ENCODE data around the gene L3MBTL2. TPM values are rescaled to one million over a fixed set of nuclear protein-coding genes. Genes with fewer than 3 reads are reported as not detected.

The L3MBTL2 gene
- total RNA-seq, 2 experiments from 2014 or later: 23.3 to 33.4 TPM

DNA sequence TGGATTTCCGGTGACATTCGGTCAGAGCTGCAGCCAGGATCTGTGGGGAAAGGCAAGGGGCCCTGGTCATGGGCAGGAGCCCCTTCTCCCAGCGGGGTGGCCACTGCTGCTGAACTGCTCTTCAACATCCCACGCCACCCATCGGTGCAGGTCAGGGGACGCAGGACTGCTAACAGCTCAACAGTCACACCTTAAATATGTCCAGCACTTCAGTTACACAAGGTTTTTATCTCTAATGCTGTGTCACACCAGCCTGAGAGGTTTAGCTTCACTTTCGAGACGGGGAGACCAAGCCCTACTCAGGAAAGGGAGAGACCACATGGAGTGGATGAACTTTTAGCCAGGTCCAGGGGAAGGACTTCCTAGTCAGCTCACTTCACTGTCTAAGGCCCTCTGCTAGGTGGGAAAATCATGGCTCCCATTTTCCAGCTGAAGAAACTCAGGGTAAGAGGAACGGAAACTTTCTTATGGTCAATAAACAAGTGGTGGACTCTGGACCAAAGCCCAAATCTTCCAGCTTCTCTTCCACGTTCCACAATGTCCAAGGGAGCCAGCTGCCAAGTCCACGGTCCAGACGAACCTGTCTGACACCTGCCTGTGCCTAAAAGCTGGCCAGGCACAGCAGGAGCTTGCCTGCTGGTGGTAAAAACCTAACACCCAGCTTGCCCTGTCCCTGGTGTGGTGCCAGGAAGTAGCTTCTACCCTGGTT, 56.6 kb downstream of the L3MBTL2 start:
- H3K36me3 ChIP-seq (ENCODE audit: insufficient read depth, low read length): peaks cover 97% of the 10 kb centered on the region
- H4K20me1 ChIP-seq (ENCODE audit: insufficient read depth, low read length): no peaks in the 10 kb centered on the region
- no peak for DNase-seq (ENCODE audit: low spot score)
- H3K9me3 ChIP-seq (ENCODE audit: low read length): no peaks in the 10 kb centered on the region
- H3K4me3 ChIP-seq (ENCODE audit: low read depth, low read length, poor library complexity, severe bottlenecking): no peak overlapping the region
- H3K4me1 ChIP-seq (ENCODE audit: insufficient read depth, low read length, poor library complexity, severe bottlenecking): no peaks in the 10 kb centered on the region
- no peak overlapping the region for H3K27ac ChIP-seq (ENCODE audit: low read depth, low read length, poor library complexity, severe bottlenecking)
- BruUV-seq (replicated peaks): no TSS peak
- TF ChIP-seq, protein P1, sequence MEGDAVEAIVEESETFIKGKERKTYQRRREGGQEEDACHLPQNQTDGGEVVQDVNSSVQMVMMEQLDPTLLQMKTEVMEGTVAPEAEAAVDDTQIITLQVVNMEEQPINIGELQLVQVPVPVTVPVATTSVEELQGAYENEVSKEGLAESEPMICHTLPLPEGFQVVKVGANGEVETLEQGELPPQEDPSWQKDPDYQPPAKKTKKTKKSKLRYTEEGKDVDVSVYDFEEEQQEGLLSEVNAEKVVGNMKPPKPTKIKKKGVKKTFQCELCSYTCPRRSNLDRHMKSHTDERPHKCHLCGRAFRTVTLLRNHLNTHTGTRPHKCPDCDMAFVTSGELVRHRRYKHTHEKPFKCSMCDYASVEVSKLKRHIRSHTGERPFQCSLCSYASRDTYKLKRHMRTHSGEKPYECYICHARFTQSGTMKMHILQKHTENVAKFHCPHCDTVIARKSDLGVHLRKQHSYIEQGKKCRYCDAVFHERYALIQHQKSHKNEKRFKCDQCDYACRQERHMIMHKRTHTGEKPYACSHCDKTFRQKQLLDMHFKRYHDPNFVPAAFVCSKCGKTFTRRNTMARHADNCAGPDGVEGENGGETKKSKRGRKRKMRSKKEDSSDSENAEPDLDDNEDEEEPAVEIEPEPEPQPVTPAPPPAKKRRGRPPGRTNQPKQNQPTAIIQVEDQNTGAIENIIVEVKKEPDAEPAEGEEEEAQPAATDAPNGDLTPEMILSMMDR (conservative IDR thresholded peaks at IDR 0.05; ENCODE audit: low read length): no peak
- no peak for TF ChIP-seq EZH2phosphoT487 (IDR thresholded peaks at IDR 0.05; ENCODE audit: borderline replicate concordance, low read depth, low read length)
- H3K9me2 ChIP-seq (ENCODE audit: insufficient read depth, low read length): no peaks in the 10 kb centered on the region
- ChIA-PET POLR2A (interaction anchor here (0.5 kb wide), 1 partner anchor 120 kb away, joined by 4 read pairs; the partner anchor contains the start of gene TEF), CTCF (ENCODE audit: unreplicated experiment) (no interaction called here)
- no peak overlapping the region for H2AFZ ChIP-seq (ENCODE audit: low read length)
- intact Hi-C loops (cut with micrococcal nuclease; ENCODE audit: unreplicated experiment): no loop called here
- H3K79me2 ChIP-seq (ENCODE audit: insufficient read depth, low read depth, low read length): no peaks in the 10 kb centered on the region
- H3K4me2 ChIP-seq (ENCODE audit: low read length): no peak overlapping the region

DNA sequence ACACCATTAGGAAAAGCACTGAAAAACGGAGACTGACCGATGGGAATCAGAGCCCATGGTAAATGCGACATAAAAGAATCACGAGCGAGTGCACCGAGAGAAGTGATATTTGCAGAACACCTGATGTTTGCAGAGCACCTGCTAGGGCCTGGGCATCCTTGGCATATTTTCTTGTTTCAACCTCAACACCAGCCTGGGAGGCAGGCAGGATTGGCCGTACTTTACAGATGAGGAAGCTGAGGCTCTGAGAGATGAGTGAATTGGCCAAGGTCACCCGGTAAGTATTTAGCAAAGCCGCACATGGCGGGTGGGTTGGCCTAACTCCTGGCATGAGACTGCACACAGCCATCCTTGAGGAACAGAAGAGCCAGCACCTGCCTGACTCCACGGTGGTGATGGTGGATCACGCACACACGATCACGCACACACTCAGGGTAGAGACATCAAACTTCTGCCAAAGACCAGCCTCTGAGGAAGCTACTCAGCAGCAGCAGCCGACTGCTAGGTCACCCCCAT, 57.2 kb downstream of the L3MBTL2 start:
- ChIA-PET CTCF (ENCODE audit: unreplicated experiment) (no interaction called here), POLR2A (no interaction called here)
- H3K4me2 ChIP-seq (ENCODE audit: low read length): no peak overlapping the region
- no peaks in the 10 kb centered on the region for H3K9me3 ChIP-seq (ENCODE audit: low read length)
- no TSS peak for BruUV-seq (replicated peaks)
- H3K4me1 ChIP-seq (ENCODE audit: insufficient read depth, low read length, poor library complexity, severe bottlenecking): no peaks in the 10 kb centered on the region
- TF ChIP-seq, protein P1 (conservative IDR thresholded peaks at IDR 0.05; ENCODE audit: low read length): no peak
- no peak for TF ChIP-seq EZH2phosphoT487 (IDR thresholded peaks at IDR 0.05; ENCODE audit: borderline replicate concordance, low read depth, low read length)
- intact Hi-C loops (cut with micrococcal nuclease; ENCODE audit: unreplicated experiment): no loop called here
- H3K4me3 ChIP-seq (ENCODE audit: low read depth, low read length, poor library complexity, severe bottlenecking): no peak overlapping the region
- H3K27ac ChIP-seq (ENCODE audit: low read depth, low read length, poor library complexity, severe bottlenecking): no peak overlapping the region
- peaks cover 97% of the 10 kb centered on the region for H3K36me3 ChIP-seq (ENCODE audit: insufficient read depth, low read length)
- no peak for DNase-seq (ENCODE audit: low spot score)
- no peaks in the 10 kb centered on the region for H3K9me2 ChIP-seq (ENCODE audit: insufficient read depth, low read length)
- no peaks in the 10 kb centered on the region for H3K79me2 ChIP-seq (ENCODE audit: insufficient read depth, low read depth, low read length)
- H4K20me1 ChIP-seq (ENCODE audit: insufficient read depth, low read length): no peaks in the 10 kb centered on the region
- no peak overlapping the region for H2AFZ ChIP-seq (ENCODE audit: low read length)

DNA sequence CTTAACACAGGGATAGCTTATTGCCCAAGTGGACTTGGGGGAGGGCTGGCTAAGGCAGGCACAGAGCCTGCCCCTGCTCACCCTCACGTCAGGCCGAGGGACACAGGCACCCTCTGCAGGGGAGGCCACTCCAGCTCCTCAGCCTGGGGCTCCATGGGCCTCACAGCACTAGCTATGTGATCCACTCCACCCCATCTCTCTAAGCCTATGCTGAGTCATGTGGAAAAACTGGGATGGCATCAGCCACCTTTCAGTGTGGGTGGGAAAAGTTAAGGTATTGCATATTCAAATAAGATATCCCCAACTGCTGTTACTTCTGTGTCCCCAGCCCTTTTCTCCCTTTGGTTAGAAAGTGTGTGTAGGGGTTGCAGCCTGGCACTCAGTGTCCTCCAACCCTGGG, 58.6 kb downstream of the L3MBTL2 start:
- CTCF ChIA-PET (ENCODE audit: unreplicated experiment): no interaction called here
- Histone ChIP-seq H3K9me2 (ENCODE audit: insufficient read depth, low read length) (no peaks in the 10 kb centered on the region), H3K4me1 (ENCODE audit: insufficient read depth, low read length, poor library complexity, severe bottlenecking) (no peaks in the 10 kb centered on the region), H4K20me1 (ENCODE audit: insufficient read depth, low read length) (no peaks in the 10 kb centered on the region), H3K9me3 (ENCODE audit: low read length) (no peaks in the 10 kb centered on the region), H3K4me3 (ENCODE audit: low read depth, low read length, poor library complexity, severe bottlenecking) (no peak overlapping the region), H2AFZ (ENCODE audit: low read length) (no peak overlapping the region), H3K79me2 (ENCODE audit: insufficient read depth, low read depth, low read length) (no peaks in the 10 kb centered on the region), H3K36me3 (ENCODE audit: insufficient read depth, low read length) (peaks cover 97% of the 10 kb centered on the region), H3K27ac (ENCODE audit: low read depth, low read length, poor library complexity, severe bottlenecking) (no peak overlapping the region), H3K4me2 (ENCODE audit: low read length) (no peak overlapping the region)
- POLR2A ChIA-PET: no interaction called here
- no TSS peak for BruUV-seq (replicated peaks)
- no peak for DNase-seq (ENCODE audit: low spot score)
- TF ChIP-seq EZH2phosphoT487 (IDR thresholded peaks at IDR 0.05; ENCODE audit: borderline replicate concordance, low read depth, low read length): no peak
- TF ChIP-seq, protein P1 (conservative IDR thresholded peaks at IDR 0.05; ENCODE audit: low read length): no peak
- intact Hi-C loops (cut with micrococcal nuclease; ENCODE audit: unreplicated experiment): no loop called here

Data from OCI-LY7 (cell line).